HG02884 (cell line): ENCODE results near the gene ANKRD50.

Experiments
- ATAC-seq: cut with Tn5 transposase; IDR thresholded peaks from one replicate; pipeline ENCODE4 v1.9.1; 2021; ENCODE audit warnings: mild to moderate bottlenecking, moderate library complexity; ENCODE audit not compliant: unreplicated experiment

ANKRD50 gene

GRCh38 chr4:124712372-124713184 lies at the start of gene ANKRD50:
ANKRD50 (minus strand) TSS chr4:124712732; CDS start chr4:124710511, 2,221 bp downstream.
- peak; percentile 59 for ATAC-seq

- no peak for ATAC-seq
These were observed 44.6 kb upstream of the ANKRD50 start for GRCh38 chr4:124757126-124757525.

GRCh38 chr4:124754681-124755080 lies 42.1 kb upstream of the ANKRD50 start:
- no peak for ATAC-seq

GRCh38 chr4:124753941-124754581 lies 41.5 kb upstream of the ANKRD50 start:
- no peak for ATAC-seq

GRCh38 chr4:124749421-124749820 lies 36.9 kb upstream of the ANKRD50 start:
- ATAC-seq = no peak

GRCh38 chr4:124748965-124749364 lies 36.4 kb upstream of the ANKRD50 start:
- ATAC-seq = no peak

GRCh38 chr4:124745985-124746801 lies 33.7 kb upstream of the ANKRD50 start:
- no peak for ATAC-seq

GRCh38 chr4:124743711-124744110 lies 31.2 kb upstream of the ANKRD50 start:
- no peak for ATAC-seq

- no peak for ATAC-seq
These were observed 28.0 kb upstream of the ANKRD50 start for GRCh38 chr4:124740501-124740900.

- ATAC-seq = no peak
These were observed 26.5 kb upstream of the ANKRD50 start for GRCh38 chr4:124738994-124739393.

GRCh38 chr4:124737619-124738018 lies 25.1 kb upstream of the ANKRD50 start:
- ATAC-seq = no peak

- ATAC-seq = no peak
These were observed 24.0 kb upstream of the ANKRD50 start for GRCh38 chr4:124736526-124736925.

- no peak for ATAC-seq
These were observed 14.9 kb upstream of the ANKRD50 start for GRCh38 chr4:124727331-124727890.

GRCh38 chr4:124726269-124726668 lies 13.7 kb upstream of the ANKRD50 start:
- ATAC-seq = no peak

- no peak for ATAC-seq
These were observed 9.5 kb upstream of the ANKRD50 start for GRCh38 chr4:124722071-124722470.

- ATAC-seq = no peak
These were observed 4.6 kb upstream of the ANKRD50 start for GRCh38 chr4:124717101-124717500.

GRCh38 chr4:124713185-124713592 lies 657 bp upstream of the ANKRD50 start:
- ATAC-seq = peak; percentile 33

- peak; percentile 26 for ATAC-seq
These were observed 811 bp downstream of the ANKRD50 start for GRCh38 chr4:124711471-124712371.

- no peak for ATAC-seq
These were observed 1.6 kb downstream of the ANKRD50 start for GRCh38 chr4:124710911-124711310.
